ENCODE results near the gene SOD1.
"Not testable (repeated sequence)": the region's sequence is repeated elsewhere in the genome, so short reads cannot be mapped to it uniquely, and the experiment has no call there.

The SOD1 gene

GRCh38 chr21:31656199-31657095 lies 3.0 kb upstream of the SOD1 start:
- no peak for DNase-seq

GRCh38 chr21:31658053-31658452 lies 1.4 kb upstream of the SOD1 start:
- no peak for DNase-seq

- no peak for DNase-seq
Observed at GRCh38 chr21:31659286-31659535, 282 bp upstream of the SOD1 start.

- DNase-seq: no peak
Observed at GRCh38 chr21:31660259-31660565, 719 bp downstream of the SOD1 start.

GRCh38 chr21:31660591-31660990 lies 1.1 kb downstream of the SOD1 start:
- DNase-seq: no peak

- DNase-seq: no peak
Observed at GRCh38 chr21:31663584-31664249, 4.2 kb downstream of the SOD1 start.

GRCh38 chr21:31665397-31665796 lies 5.9 kb downstream of the SOD1 start:
- no peak for DNase-seq

GRCh38 chr21:31665869-31666268 lies 6.4 kb downstream of the SOD1 start:
- DNase-seq: not testable (repeated sequence)

GRCh38 chr21:31666445-31667010 lies 7.0 kb downstream of the SOD1 start:
- DNase-seq: no peak

- no peak for DNase-seq
Observed at GRCh38 chr21:31667132-31667531, 7.6 kb downstream of the SOD1 start.

GRCh38 chr21:31667639-31668038 lies 8.1 kb downstream of the SOD1 start:
- DNase-seq: no peak

- no peak for DNase-seq
Observed at GRCh38 chr21:31668651-31669491, 9.4 kb downstream of the SOD1 start.

- DNase-seq: no peak
Observed at GRCh38 chr21:31670070-31670469, 10.6 kb downstream of the SOD1 start.

GRCh38 chr21:31671146-31671716 lies 11.7 kb downstream of the SOD1 start:
- DNase-seq: no peak

- DNase-seq: no peak
Observed at GRCh38 chr21:31671931-31672330, 12.4 kb downstream of the SOD1 start.

GRCh38 chr21:31673321-31673912 lies 13.9 kb downstream of the SOD1 start:
- DNase-seq: no peak

- DNase-seq: no peak
Observed at GRCh38 chr21:31675318-31675717, 15.8 kb downstream of the SOD1 start.

- DNase-seq: no peak
Observed at GRCh38 chr21:31675960-31676359, 16.5 kb downstream of the SOD1 start.

GRCh38 chr21:31677047-31677446 lies 17.6 kb downstream of the SOD1 start:
- DNase-seq: no peak

GRCh38 chr21:31678478-31678877 lies 19.0 kb downstream of the SOD1 start:
- no peak for DNase-seq

- no peak for DNase-seq
Observed at GRCh38 chr21:31682620-31683019, 23.1 kb downstream of the SOD1 start.

- DNase-seq: no peak
Observed at GRCh38 chr21:31683029-31683428, 23.5 kb downstream of the SOD1 start.

GRCh38 chr21:31684918-31685317 lies 25.4 kb downstream of the SOD1 start:
- no peak for DNase-seq

All from NCI-H524 treated with DMSO at 0.1 percent for 48 hours (cell line).